Measurements from ENCODE around the gene GIPC2. TPM values are rescaled to one million over a fixed set of nuclear protein-coding genes. Genes with fewer than 3 reads are reported as not detected.

Gene GIPC2
- total and polyA plus RNA-seq, 10 of the 15 experiments (the other 5 are each of a cell fraction or from before 2014, with no cell fraction given) = 0.03 to 0.23 (median 0.06) TPM; not detected in 2

DNA sequence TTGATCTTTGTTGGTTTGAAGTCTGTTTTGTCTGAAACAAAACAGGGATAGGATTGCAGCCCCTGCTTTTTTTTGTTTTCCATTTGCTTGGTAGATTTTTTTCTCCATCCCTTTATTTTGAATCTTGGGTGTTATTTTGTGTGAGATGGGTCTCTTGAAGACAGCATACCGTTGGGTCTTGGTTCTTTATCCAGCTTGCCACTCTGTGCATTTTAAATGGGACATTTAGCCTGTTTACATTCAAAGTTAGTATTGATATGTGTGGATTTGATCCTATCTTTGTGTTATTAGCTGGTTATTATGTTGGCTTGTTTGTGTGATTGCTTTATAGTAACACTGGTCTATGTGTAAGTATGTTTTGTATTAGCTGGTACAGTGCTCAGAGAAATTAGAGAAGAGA lies 40.9 kb downstream of the GIPC2 start:
- peaks cover 2% of the 10 kb centered on the region for H3K9me3 ChIP-seq (replicated peaks; ENCODE audit: control insufficient read depth, insufficient read depth, low read length)
- no peak overlapping the region for H3K27ac ChIP-seq (ENCODE audit: control insufficient read depth, insufficient read depth)
- intact Hi-C loops (cut with micrococcal nuclease; ENCODE audit: unreplicated experiment) = loop anchor here (5.0 kb wide), 1 partner anchor 74 kb away; no protein-coding TSS in a partner anchor
- ChIA-PET RAD21 (ENCODE audit: unreplicated experiment) (interaction anchor here (0.6 to 1.7 kb wide), 2 partner anchors 27 to 43 kb away, joined by 3 to 6 read pairs; no protein-coding TSS in a partner anchor), SMC1A (ENCODE audit: uncharacterized antibody, unreplicated experiment) (no interaction called here), CTCF (no interaction called here), POLR2A (no interaction called here)
- peaks cover 2% of the 10 kb centered on the region; the same call in 1 of the 2 replicates for H3K4me1 ChIP-seq (ENCODE audit: control insufficient read depth, insufficient read depth, low read length)
- 0% methylated on average over 1 of the region's 1 CpG for WGBS (ENCODE audit: insufficient coverage, insufficient replicate concordance, low lambda C conversion rate, missing lambda C conversion rate)
- no peaks in the 10 kb centered on the region for H3K79me2 ChIP-seq (ENCODE audit: control insufficient read depth, insufficient read depth, low read length)
- H3K4me2 ChIP-seq (ENCODE audit: control insufficient read depth, insufficient read depth) = no peak overlapping the region
- no TSS peak for BruUV-seq (replicated peaks)
- in situ Hi-C loops (cut with MboI) = no loop called here
- FAIRE-seq (no peak), ATAC-seq (no peak), DNase-seq (ENCODE audit: low read depth, low spot score) (no peak)
- no peaks in the 10 kb centered on the region; a peak in 1 of 4 replicates for H3K27me3 ChIP-seq (replicated peaks in 1 of 2; ENCODE audit: control insufficient read depth in 2 of 2, insufficient read depth in 2 of 2, low read length in 1 of 2)
- no peaks in the 10 kb centered on the region for H4K20me1 ChIP-seq (ENCODE audit: control insufficient read depth, insufficient read depth)
- TF ChIP-seq FOXK2 (IDR thresholded peaks at IDR 0.05) = no peak
- TF ChIP-seq EED (IDR thresholded peaks at IDR 0.05; ENCODE audit: low read depth) = no peak
- TF ChIP-seq, protein P1, sequence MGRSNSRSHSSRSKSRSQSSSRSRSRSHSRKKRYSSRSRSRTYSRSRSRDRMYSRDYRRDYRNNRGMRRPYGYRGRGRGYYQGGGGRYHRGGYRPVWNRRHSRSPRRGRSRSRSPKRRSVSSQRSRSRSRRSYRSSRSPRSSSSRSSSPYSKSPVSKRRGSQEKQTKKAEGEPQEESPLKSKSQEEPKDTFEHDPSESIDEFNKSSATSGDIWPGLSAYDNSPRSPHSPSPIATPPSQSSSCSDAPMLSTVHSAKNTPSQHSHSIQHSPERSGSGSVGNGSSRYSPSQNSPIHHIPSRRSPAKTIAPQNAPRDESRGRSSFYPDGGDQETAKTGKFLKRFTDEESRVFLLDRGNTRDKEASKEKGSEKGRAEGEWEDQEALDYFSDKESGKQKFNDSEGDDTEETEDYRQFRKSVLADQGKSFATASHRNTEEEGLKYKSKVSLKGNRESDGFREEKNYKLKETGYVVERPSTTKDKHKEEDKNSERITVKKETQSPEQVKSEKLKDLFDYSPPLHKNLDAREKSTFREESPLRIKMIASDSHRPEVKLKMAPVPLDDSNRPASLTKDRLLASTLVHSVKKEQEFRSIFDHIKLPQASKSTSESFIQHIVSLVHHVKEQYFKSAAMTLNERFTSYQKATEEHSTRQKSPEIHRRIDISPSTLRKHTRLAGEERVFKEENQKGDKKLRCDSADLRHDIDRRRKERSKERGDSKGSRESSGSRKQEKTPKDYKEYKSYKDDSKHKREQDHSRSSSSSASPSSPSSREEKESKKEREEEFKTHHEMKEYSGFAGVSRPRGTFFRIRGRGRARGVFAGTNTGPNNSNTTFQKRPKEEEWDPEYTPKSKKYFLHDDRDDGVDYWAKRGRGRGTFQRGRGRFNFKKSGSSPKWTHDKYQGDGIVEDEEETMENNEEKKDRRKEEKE (IDR thresholded peaks at IDR 0.05) = no peak
- no peak for TF ChIP-seq SMAD5 (IDR thresholded peaks at IDR 0.05; ENCODE audit: low read depth)
- TF ChIP-seq ZSCAN29 (IDR thresholded peaks at IDR 0.05) = no peak
- no peak for TF ChIP-seq ZNF622 (IDR thresholded peaks at IDR 0.05)
- TF ChIP-seq CBX5 (IDR thresholded peaks at IDR 0.05; ENCODE audit: low read depth) = 0 out of 2 replicates have a peak, but pooled peaks have one; percentile 32
- TF ChIP-seq TCF3 (IDR thresholded peaks at IDR 0.05; ENCODE audit: borderline replicate concordance, insufficient read depth, low read depth, low read length) = no peak
- H2AFZ ChIP-seq (ENCODE audit: control insufficient read depth, low read depth, low read length) = no peak overlapping the region
- no peaks in the 10 kb centered on the region for H3K36me3 ChIP-seq (ENCODE audit: control insufficient read depth in 2 of 2, insufficient read depth in 2 of 2, low read length in 1 of 2)
- H3K9ac ChIP-seq (ENCODE audit: control insufficient read depth, insufficient read depth, low read length) = no peak overlapping the region
- H3K4me3 ChIP-seq = no peak overlapping the region

Data from GM12878 (cell line).